Kidney (tissue), 14 donors: ENCODE measurements around the gene GJE1. TPM values are rescaled to one million over a fixed set of nuclear protein-coding genes. Genes with fewer than 3 reads are reported as not detected.

Source experiments
- DNase-seq, 5 donors: peaks; one replicate each; pipeline ENCODE4 v3.0.0-alpha.2; 2013 to 2020
- FAIRE-seq: peaks from 2 replicates; lab custom pipeline; 2012; peaks lifted over from hg19 to GRCh38; lab: Jason Lieb, UNC
- H3K27ac ChIP-seq, 2 donors: one replicate each; pipeline ENCODE4 v1.7.0; 2013; ENCODE audit warnings: low read depth in 2 of 2, low read length in 2 of 2, inconsistent platforms in 1 of 2
- H3K27me3 ChIP-seq: one replicate; pipeline ENCODE4 v1.7.1; 2013; ENCODE audit warnings: low read length, inconsistent platforms; ENCODE audit not compliant: control insufficient read depth, insufficient read depth
- H3K36me3 ChIP-seq, 3 donors: one replicate each; pipeline versions ENCODE4 v1.7.0 to v1.7.1; 2013; ENCODE audit warnings: low read length in 3 of 3, control low read depth in 1 of 3, inconsistent platforms in 1 of 3; ENCODE audit not compliant: insufficient read depth in 3 of 3, control insufficient read depth in 2 of 3
- H3K4me1 ChIP-seq, 3 donors: one replicate each; pipeline versions ENCODE4 v1.7.0 to v1.7.1; 2013; ENCODE audit warnings: low read length in 3 of 3, inconsistent platforms in 1 of 3, low read depth in 1 of 3; ENCODE audit not compliant: control insufficient read depth in 2 of 3, insufficient read depth in 2 of 3
- H3K4me3 ChIP-seq, 3 donors: one replicate each; pipeline versions ENCODE4 v1.7.0 to v1.8.1; 2013; ENCODE audit warnings: low read length in 3 of 3, control low read depth in 1 of 3, inconsistent platforms in 1 of 3
- H3K9ac ChIP-seq, 3 donors: one replicate each; pipeline versions ENCODE4 v1.7.0 to v1.7.1; 2013; ENCODE audit warnings: low read length in 3 of 3, control low read depth in 1 of 3, inconsistent platforms in 1 of 3
- H3K9me3 ChIP-seq, 3 donors: one replicate each; pipeline versions ENCODE4 v1.7.0 to v1.7.1; 2013; ENCODE audit warnings: low read length in 3 of 3, control low read depth in 1 of 3, inconsistent platforms in 1 of 3; ENCODE audit not compliant: control insufficient read depth in 2 of 3, insufficient read depth in 1 of 3
- intact Hi-C: fragments of 100-400 bp; cut with DNase I; formaldehyde crosslinking; loops from one replicate; pipeline ENCODE4 v1.11.1; 2022
- polyA plus RNA-seq: library from polyadenylated mRNA; stranded (reverse); fragments of 350-450 nt; fragmentation: Illumina TruSeq; extraction: RNeasy Lipid Tissue Mini Kit (QIAGEN cat#74804); gene quantifications from one replicate; pipeline ENCODE4 v1.2.3, GENCODE V29; 2014; ENCODE audit warnings: low read depth, low replicate concordance; ENCODE audit not compliant: insufficient read depth
- total RNA-seq: library from RNA; stranded (reverse); fragmentation: NEBNext Ultra II Directional; extraction: Animal tissue kit (Norgen Biotek cat#: 25700); gene quantifications from one replicate; pipeline ENCODE4 v1.2.1, GENCODE V29; 2021
- TF ChIP-seq, protein P1 (sequence below): IDR thresholded peaks from 3 replicates; pipeline ENCODE4 v1.5.1; 2012; ENCODE audit warnings: mild to moderate bottlenecking, moderate library complexity, borderline replicate concordance; ENCODE audit not compliant: insufficient read depth; ENCODE audit errors: extremely low read depth
- donor health status: control.
- donor health status: control.
- donor health status: control.
- donor health status: control.
- donor health status: control.
- donor health status: DM: yes; HTN: yes; CAD: no.
- donor health status: Normal renal cell carcinoma (clear cell type).

The GJE1 gene
- total and polyA plus RNA-seq, 2 donors from 2014 or later: not detected

DNA sequence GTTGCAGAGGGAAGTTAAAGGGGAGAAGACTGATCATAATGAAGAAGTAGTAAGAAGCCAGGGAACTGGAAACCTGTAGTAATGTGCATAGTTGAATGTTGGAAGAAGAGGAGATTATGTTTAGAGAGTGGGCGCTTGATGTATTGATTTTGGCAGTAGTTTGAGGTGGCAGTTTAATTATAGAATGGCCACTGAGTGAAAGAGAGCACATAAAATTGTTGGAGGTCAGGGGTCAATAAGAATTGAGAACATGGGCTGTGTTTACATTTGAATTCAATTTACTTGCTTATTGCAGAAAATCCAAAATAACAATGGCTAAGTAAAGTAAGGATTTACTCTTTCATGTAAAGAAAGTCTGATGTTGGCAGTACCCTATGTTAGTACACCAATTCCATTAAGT lies 30.1 kb downstream of the GJE1 start:
- Histone ChIP-seq H3K9me3 (no peaks in the 10 kb centered on the region), H3K9ac (no peak overlapping the region), H3K4me3 (no peak overlapping the region), H3K4me1 (no peaks in the 10 kb centered on the region), H3K27me3 (no peaks in the 10 kb centered on the region), H3K27ac (no peak overlapping the region), H3K36me3 (peaks cover 0 to 4% (median 2%) of the 10 kb centered on the region in 3 donors)
- intact Hi-C loops: no loop called here
- TF ChIP-seq, protein P1, sequence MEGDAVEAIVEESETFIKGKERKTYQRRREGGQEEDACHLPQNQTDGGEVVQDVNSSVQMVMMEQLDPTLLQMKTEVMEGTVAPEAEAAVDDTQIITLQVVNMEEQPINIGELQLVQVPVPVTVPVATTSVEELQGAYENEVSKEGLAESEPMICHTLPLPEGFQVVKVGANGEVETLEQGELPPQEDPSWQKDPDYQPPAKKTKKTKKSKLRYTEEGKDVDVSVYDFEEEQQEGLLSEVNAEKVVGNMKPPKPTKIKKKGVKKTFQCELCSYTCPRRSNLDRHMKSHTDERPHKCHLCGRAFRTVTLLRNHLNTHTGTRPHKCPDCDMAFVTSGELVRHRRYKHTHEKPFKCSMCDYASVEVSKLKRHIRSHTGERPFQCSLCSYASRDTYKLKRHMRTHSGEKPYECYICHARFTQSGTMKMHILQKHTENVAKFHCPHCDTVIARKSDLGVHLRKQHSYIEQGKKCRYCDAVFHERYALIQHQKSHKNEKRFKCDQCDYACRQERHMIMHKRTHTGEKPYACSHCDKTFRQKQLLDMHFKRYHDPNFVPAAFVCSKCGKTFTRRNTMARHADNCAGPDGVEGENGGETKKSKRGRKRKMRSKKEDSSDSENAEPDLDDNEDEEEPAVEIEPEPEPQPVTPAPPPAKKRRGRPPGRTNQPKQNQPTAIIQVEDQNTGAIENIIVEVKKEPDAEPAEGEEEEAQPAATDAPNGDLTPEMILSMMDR: no peak
- DNase-seq (no peak), FAIRE-seq (no peak)

DNA sequence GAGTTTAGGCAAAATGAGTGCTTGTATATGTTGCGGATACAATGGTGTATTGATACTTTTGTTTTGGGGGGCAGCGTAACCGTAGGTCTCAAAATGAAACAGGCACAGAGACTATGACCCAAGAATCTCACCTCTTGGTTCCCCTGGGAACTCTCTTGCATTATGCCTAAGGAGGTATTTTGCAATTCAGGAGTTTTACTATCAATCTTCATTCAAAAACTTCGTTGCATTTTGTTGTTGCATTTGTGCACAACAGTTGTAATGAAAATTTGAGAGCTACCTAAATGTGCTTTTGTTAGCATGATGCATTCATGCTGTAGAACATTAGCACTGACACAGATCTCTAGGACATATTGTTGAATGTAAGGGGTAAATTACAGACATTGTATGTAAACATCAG lies 32.5 kb downstream of the GJE1 start:
- peaks cover 0 to 4% (median 2%) of the 10 kb centered on the region in 3 donors for H3K36me3 ChIP-seq
- no peaks in the 10 kb centered on the region for H3K4me1 ChIP-seq
- no peak overlapping the region for H3K27ac ChIP-seq
- no peaks in the 10 kb centered on the region for H3K9me3 ChIP-seq
- H3K9ac ChIP-seq: no peak overlapping the region
- DNase-seq (no peak), FAIRE-seq (no peak)
- H3K4me3 ChIP-seq: no peak overlapping the region
- no peaks in the 10 kb centered on the region for H3K27me3 ChIP-seq
- intact Hi-C loops: no loop called here
- TF ChIP-seq, protein P1: no peak

DNA sequence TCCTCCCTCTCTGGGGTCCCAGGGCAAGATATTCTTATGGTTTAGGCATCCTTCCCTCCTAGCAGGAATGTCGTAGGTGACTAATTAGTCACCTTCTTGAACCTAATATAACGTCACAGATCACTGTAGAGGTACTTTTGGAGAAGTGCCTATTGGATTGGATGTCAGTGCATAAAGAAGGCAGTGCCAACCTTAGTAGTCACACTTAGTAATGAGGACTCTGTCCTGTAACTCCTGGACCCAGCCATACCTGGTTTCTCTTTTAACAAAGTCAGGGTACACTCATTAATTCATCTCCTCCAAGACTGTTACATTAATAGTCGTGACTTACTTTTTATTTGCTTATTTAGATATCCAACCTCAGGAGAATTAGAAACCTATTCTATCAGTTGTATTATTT lies 34.3 kb downstream of the GJE1 start:
- Histone ChIP-seq H3K4me3 (no peak overlapping the region), H3K27ac (no peak overlapping the region), H3K36me3 (peaks cover 0 to 4% (median 2%) of the 10 kb centered on the region in 3 donors), H3K27me3 (no peaks in the 10 kb centered on the region), H3K4me1 (no peaks in the 10 kb centered on the region), H3K9me3 (no peaks in the 10 kb centered on the region), H3K9ac (no peak overlapping the region)
- no peak for FAIRE-seq
- DNase-seq: no peak
- TF ChIP-seq, protein P1: no peak
- intact Hi-C loops: no loop called here

DNA sequence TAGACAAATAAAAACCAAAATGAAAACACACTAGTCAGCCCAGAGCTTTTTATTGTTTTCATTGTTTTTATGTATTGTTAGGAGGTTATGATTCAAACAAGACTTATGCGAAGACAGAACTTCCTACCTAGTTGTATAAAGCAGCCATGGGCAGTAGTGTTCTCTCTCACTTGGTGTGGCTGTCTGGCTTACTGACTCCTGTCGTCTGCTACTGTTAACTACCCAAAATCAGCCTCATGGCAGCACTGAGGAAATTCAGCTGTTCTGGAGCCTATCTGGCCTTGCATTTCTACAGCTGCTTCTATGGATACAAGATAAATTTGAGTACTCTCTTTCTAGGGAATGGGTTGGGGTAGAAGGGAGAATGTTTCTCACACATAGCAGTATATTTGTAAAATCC lies 34.8 kb downstream of the GJE1 start:
- TF ChIP-seq, protein P1: no peak
- Histone ChIP-seq H3K27me3 (no peaks in the 10 kb centered on the region), H3K9me3 (no peaks in the 10 kb centered on the region), H3K4me3 (no peak overlapping the region), H3K4me1 (no peaks in the 10 kb centered on the region), H3K36me3 (peaks cover under 1 to 4% (median 4%) of the 10 kb centered on the region in 3 donors), H3K27ac (no peak overlapping the region), H3K9ac (no peak overlapping the region)
- peak in 1 of 5 donors; percentile 23 for DNase-seq
- FAIRE-seq: no peak
- intact Hi-C loops: no loop called here
